Measurements from ENCODE around the gene VAV2.

VAV2 gene

GRCh38 chr9:133810556-133811195, 181.4 kb downstream of the VAV2 start:
- H3K4me2 ChIP-seq: no peak overlapping the region
- peaks cover 17 to 46% (median 35%) of the 10 kb centered on the region in 10 experiments for H3K4me1 ChIP-seq
- peaks cover 0 to 21% (median 0%) of the 10 kb centered on the region in 11 experiments; a peak in 6 of 22 replicates for H3K27me3 ChIP-seq
- no peak overlapping the region for H3K4me3 ChIP-seq
- no peak overlapping the region for H3K9ac ChIP-seq
- peaks cover 0 to 50% (median 27%) of the 10 kb centered on the region in 11 experiments; a peak in 15 of 22 replicates for H3K36me3 ChIP-seq
- no peak overlapping the region for H3K27ac ChIP-seq
- peaks cover 13 to 96% (median 62%) of the 10 kb centered on the region in 11 experiments; a peak in 21 of 22 replicates for H4K20me1 ChIP-seq
- H3K9me3 ChIP-seq (replicated peaks in 1 of 11): peaks cover 0 to 10% (median 0%) of the 10 kb centered on the region in 11 experiments; a peak in 2 of 22 replicates
- no peak for TF ChIP-seq Cebpa-rat (IDR thresholded peaks at IDR 0.05)

GRCh38 chr9:133809335-133809734, 182.8 kb downstream of the VAV2 start:
- Histone ChIP-seq H3K4me2 (no peak overlapping the region), H3K36me3 (peaks cover 0 to 52% (median 29%) of the 10 kb centered on the region in 11 experiments; a peak in 15 of 22 replicates), H3K4me3 (no peak overlapping the region), H3K4me1 (peaks cover 11 to 42% (median 31%) of the 10 kb centered on the region in 10 experiments), H3K9ac (no peak overlapping the region), H3K27ac (no peak overlapping the region), H4K20me1 (peaks cover 13 to 98% (median 65%) of the 10 kb centered on the region in 11 experiments; a peak in 21 of 22 replicates), H3K27me3 (peaks cover 0 to 14% (median 0%) of the 10 kb centered on the region in 11 experiments; a peak in 6 of 22 replicates), H3K9me3 (replicated peaks in 1 of 11) (peaks cover 0 to 2% (median 0%) of the 10 kb centered on the region in 11 experiments; a peak in 1 of 22 replicates)
- TF ChIP-seq Cebpa-rat (IDR thresholded peaks at IDR 0.05): no peak

GRCh38 chr9:133807818-133808217, 184.3 kb downstream of the VAV2 start:
- TF ChIP-seq Cebpa-rat (IDR thresholded peaks at IDR 0.05): no peak
- H3K27ac ChIP-seq: no peak overlapping the region
- no peak overlapping the region for H3K9ac ChIP-seq
- no peaks in the 10 kb centered on the region for H3K27me3 ChIP-seq
- H3K36me3 ChIP-seq: peaks cover 0 to 54% (median 29%) of the 10 kb centered on the region in 11 experiments; a peak in 15 of 22 replicates
- peaks cover 3 to 98% (median 61%) of the 10 kb centered on the region in 11 experiments; a peak in 20 of 22 replicates for H4K20me1 ChIP-seq
- H3K4me1 ChIP-seq: peaks cover 7 to 31% (median 22%) of the 10 kb centered on the region in 10 experiments
- H3K9me3 ChIP-seq (replicated peaks in 1 of 11): no peaks in the 10 kb centered on the region
- H3K4me2 ChIP-seq: no peak overlapping the region
- H3K4me3 ChIP-seq: no peak overlapping the region

GRCh38 chr9:133807037-133807436, 185.1 kb downstream of the VAV2 start:
- H3K36me3 ChIP-seq: peaks cover 0 to 56% (median 32%) of the 10 kb centered on the region in 11 experiments; a peak in 16 of 22 replicates
- no peak for TF ChIP-seq Cebpa-rat (IDR thresholded peaks at IDR 0.05)
- no peak overlapping the region for H3K4me2 ChIP-seq
- no peak overlapping the region for H3K27ac ChIP-seq
- H3K27me3 ChIP-seq: no peaks in the 10 kb centered on the region
- no peak overlapping the region for H3K9ac ChIP-seq
- H3K4me3 ChIP-seq: no peak overlapping the region
- H3K9me3 ChIP-seq (replicated peaks in 1 of 11): no peaks in the 10 kb centered on the region
- H4K20me1 ChIP-seq: peaks cover 0 to 98% (median 56%) of the 10 kb centered on the region in 11 experiments; a peak in 18 of 22 replicates
- peaks cover 7 to 35% (median 25%) of the 10 kb centered on the region in 10 experiments for H3K4me1 ChIP-seq

GRCh38 chr9:133806623-133807010, 185.5 kb downstream of the VAV2 start:
- H3K4me3 ChIP-seq: no peak overlapping the region
- TF ChIP-seq Cebpa-rat (IDR thresholded peaks at IDR 0.05): no peak
- no peak overlapping the region for H3K9ac ChIP-seq
- H3K36me3 ChIP-seq: peaks cover 0 to 57% (median 32%) of the 10 kb centered on the region in 11 experiments; a peak in 16 of 22 replicates
- H4K20me1 ChIP-seq: peaks cover 0 to 98% (median 56%) of the 10 kb centered on the region in 11 experiments; a peak in 17 of 22 replicates
- no peaks in the 10 kb centered on the region for H3K9me3 ChIP-seq (replicated peaks in 1 of 11)
- peaks cover 7 to 36% (median 29%) of the 10 kb centered on the region in 10 experiments for H3K4me1 ChIP-seq
- H3K4me2 ChIP-seq: no peak overlapping the region
- H3K27me3 ChIP-seq: no peaks in the 10 kb centered on the region
- H3K27ac ChIP-seq: no peak overlapping the region

- peaks cover 0 to 63% (median 32%) of the 10 kb centered on the region in 11 experiments; a peak in 16 of 22 replicates for H3K36me3 ChIP-seq
- H3K4me1 ChIP-seq: peaks cover 7 to 35% (median 29%) of the 10 kb centered on the region in 10 experiments
- H3K9me3 ChIP-seq (replicated peaks in 1 of 11): no peaks in the 10 kb centered on the region
- H4K20me1 ChIP-seq: peaks cover 0 to 98% (median 53%) of the 10 kb centered on the region in 11 experiments; a peak in 17 of 22 replicates
- H3K9ac ChIP-seq: peak overlapping the region in 2 of 11 experiments; percentile 24 to 49; a peak in 2 of 22 replicates
- no peak overlapping the region for H3K27ac ChIP-seq
- no peak for TF ChIP-seq Cebpa-rat (IDR thresholded peaks at IDR 0.05)
- H3K4me2 ChIP-seq: peak overlapping the region in 6 of 11 experiments; percentile 5 to 60 (median 48); a peak in 11 of 22 replicates
- no peaks in the 10 kb centered on the region for H3K27me3 ChIP-seq
- H3K4me3 ChIP-seq: no peak overlapping the region
These were observed 186.1 kb downstream of the VAV2 start for GRCh38 chr9:133805876-133806622.

GRCh38 chr9:133804199-133804598, 187.9 kb downstream of the VAV2 start:
- H3K9me3 ChIP-seq (replicated peaks in 1 of 11): no peaks in the 10 kb centered on the region
- peak overlapping the region in 1 of 11 experiments; percentile 5; a peak in 1 of 22 replicates for H3K9ac ChIP-seq
- H3K4me2 ChIP-seq: no peak overlapping the region
- TF ChIP-seq Cebpa-rat (IDR thresholded peaks at IDR 0.05): no peak
- H3K36me3 ChIP-seq: peaks cover 0 to 61% (median 26%) of the 10 kb centered on the region in 11 experiments; a peak in 15 of 22 replicates
- no peaks in the 10 kb centered on the region for H3K27me3 ChIP-seq
- H3K4me1 ChIP-seq: peaks cover 7 to 35% (median 29%) of the 10 kb centered on the region in 10 experiments
- H3K27ac ChIP-seq: no peak overlapping the region
- H4K20me1 ChIP-seq: peaks cover 0 to 98% (median 38%) of the 10 kb centered on the region in 11 experiments; a peak in 16 of 22 replicates
- no peak overlapping the region for H3K4me3 ChIP-seq

GRCh38 chr9:133803745-133804144, 188.4 kb downstream of the VAV2 start:
- no peak overlapping the region for H3K4me3 ChIP-seq
- no peak for TF ChIP-seq Cebpa-rat (IDR thresholded peaks at IDR 0.05)
- H3K36me3 ChIP-seq: peaks cover 0 to 61% (median 26%) of the 10 kb centered on the region in 11 experiments; a peak in 16 of 22 replicates
- no peaks in the 10 kb centered on the region for H3K9me3 ChIP-seq (replicated peaks in 1 of 11)
- no peak overlapping the region for H3K27ac ChIP-seq
- H3K9ac ChIP-seq: peak overlapping the region in 1 of 11 experiments; percentile 5; a peak in 1 of 22 replicates
- H3K4me2 ChIP-seq: peak overlapping the region in 4 of 11 experiments; percentile 13 to 48 (median 21); a peak in 4 of 22 replicates
- H3K27me3 ChIP-seq: no peaks in the 10 kb centered on the region
- H4K20me1 ChIP-seq: peaks cover 0 to 98% (median 43%) of the 10 kb centered on the region in 11 experiments; a peak in 16 of 22 replicates
- H3K4me1 ChIP-seq: peaks cover 7 to 35% (median 29%) of the 10 kb centered on the region in 10 experiments
